HG02571 (cell line): ENCODE results near the gene NTMT1.

Experiments
- ATAC-seq: cut with Tn5 transposase; IDR thresholded peaks from one replicate; pipeline ENCODE4 v1.9.1; 2021; ENCODE audit warnings: mild to moderate bottlenecking, moderate library complexity; ENCODE audit not compliant: unreplicated experiment

NTMT1 gene

DNA sequence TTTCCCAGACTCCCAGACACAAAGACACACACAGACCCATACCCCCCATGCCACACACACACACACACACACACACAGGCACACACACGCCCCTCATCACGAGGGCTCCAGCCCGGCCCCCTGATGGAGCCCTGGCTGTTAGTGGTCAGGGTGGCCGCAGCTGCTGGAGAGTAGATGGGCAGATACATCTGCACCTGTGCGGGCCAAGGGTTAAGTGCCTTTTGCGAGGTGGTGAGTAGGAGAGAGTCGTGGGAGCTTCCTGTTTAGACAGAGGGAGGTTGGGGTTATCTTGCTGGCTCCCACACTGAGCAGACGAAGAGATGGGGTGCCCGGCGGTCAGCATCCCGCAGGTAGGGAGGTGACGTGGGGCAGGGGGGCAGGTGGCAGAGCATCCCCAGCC is 47.6 kb downstream of the NTMT1 start:
- ATAC-seq: no peak

DNA sequence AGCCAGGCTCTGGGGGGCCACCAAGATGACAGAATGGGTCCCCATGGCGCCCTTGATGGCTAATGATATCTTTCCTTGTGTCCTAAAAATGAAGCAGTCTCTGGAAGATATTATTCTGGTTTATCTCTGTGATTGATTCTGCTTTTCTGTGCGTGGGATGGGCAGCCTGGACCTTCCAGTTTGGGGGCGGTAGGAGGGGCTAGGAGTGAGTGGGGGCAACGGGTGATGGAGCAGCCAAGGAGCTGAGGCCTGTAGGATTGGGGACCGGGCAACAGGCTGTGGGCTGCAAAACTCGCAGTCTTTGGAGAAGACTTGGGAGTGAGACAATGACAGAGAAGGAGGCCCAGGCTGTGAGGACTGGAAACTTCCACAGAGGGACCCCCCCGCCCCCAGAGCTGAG is 48.3 kb downstream of the NTMT1 start:
- ATAC-seq: no peak

DNA sequence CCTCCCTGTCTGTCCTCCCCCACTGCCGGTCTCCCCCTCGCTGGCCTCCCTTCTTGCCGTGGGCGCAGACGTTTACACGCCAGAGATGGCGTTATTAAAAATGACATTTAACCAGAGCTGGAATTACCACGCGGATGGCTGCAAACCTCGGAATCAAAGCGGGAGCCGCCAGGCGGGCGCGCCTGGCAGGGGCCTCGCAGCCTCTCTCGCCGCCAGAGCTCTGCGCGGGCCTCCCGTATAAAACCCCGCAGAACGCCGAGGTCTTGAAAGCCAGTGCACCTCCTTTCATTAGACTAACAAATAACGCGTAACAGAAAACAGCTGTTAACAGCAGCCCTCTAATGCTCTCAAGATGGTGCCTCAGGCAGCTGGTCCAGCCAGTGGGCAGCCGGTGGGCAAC is 49.7 kb downstream of the NTMT1 start:
- no peak for ATAC-seq

DNA sequence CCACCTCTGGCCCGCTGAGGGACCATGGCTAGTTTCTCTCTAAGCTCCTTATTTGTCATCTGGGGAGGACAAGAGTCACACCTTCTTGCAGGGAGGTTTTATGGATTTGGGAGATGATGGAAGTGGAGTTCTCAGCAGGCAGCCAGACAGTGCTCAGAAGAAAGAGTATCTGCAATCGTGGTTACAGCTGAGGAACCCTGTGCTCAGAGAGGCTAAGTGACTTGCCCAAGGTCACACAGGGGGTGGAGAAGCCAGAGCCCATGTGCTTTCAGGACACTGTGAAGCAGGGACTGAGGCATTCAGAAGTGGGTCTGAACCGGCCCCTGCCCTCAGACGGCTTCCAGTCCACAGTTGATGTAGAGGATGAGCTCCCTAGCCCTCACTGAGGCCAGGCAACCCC is 50.3 kb downstream of the NTMT1 start:
- no peak for ATAC-seq

DNA sequence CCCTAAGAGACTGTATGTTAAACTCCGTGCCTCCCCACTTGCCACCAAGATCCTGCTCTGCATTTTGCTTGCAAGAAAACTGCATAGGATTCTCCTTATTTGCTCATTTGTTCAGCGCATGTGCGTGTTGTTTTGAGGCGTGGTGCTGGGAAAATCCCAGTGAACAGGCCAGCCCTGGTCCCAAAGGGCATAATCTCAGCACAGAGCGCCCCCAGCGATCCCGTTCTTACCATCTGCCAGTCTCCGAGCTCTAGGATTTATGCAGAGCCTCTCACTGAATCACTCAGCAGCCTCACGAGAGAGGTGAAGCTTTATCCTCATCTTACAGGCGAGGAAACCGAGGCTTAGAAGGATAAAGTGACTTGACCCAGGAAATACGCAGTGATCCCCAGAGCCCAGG is 51.0 kb downstream of the NTMT1 start:
- no peak for ATAC-seq

DNA sequence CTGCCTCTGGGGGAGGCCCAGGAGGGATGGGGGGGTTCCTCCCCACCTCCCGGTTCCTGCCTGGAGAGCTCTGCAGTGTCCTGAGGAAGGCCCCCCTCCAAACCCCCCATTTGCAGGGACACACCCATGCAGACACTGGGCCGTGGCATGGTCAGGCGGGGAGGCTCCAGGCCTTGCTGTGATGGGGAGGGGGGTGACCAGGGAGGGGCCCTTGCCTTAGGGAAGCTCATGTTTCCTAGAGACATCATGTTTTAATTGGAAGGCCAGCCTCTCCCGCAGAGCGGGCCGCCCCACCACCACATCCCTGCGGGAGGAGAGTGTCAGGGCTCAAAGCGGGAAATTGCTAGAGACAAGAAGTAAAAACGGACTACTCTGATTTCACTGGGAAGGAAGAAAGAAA is 51.5 kb downstream of the NTMT1 start:
- ATAC-seq: no peak

DNA sequence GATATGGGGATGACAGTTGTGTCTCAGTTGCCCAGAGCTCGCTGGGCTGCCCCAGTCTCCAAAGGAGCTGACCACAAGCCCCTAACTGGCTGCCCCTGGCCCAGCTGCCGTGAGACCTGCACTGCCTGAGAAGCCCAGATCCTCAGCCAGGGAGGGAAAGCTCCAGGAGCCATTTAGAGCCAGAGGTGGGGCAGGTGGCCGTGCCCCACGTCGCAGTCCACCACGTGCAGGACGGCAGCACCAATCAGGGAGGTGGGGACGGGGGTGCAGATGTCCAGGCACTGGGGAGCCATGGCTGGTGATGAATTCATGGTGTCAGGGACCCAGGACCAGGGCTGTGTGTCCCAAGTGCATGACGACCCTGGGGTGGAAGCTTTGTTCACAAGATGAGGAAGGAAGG is 52.9 kb downstream of the NTMT1 start:
- no peak for ATAC-seq

DNA sequence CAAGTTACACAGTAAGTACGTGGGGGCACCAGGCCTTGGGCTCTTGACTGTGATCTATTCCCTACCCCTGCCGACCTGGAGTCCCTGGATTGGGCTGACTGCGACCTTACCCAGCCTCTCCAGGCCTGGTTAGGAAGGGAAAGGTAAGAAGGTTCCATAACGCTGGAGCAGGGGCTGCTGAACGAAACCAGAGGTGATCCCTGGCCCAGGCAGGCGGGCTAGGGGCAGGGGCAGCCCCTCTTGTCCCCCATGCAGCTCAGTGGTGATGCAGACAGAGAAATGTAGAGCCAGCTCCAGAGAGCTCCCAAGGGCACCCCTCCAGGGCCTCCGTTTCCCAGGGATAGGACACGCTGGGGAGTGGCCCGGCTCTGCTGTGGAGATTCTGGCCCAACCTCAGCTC is 53.6 kb downstream of the NTMT1 start:
- ATAC-seq: no peak

DNA sequence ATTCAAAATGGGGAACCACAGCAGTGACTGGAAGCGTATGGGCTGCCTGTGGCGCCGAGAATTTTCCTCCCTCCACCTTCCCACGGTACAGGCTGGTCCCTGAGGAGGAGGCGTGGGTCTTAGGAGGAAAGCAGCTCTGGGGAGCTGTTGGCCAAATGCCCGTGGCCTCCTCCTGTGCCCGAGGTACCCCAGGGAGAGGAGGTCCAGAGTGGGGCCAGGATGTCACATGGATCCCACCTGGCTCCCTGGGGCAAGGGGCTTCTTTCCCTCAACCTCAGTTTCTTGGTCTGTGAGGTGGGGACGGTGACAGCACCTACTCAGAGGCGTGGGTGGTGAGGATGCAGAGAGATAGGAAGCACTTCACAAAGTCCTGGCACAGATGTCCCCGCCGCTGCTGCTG is 56.0 kb downstream of the NTMT1 start:
- no peak for ATAC-seq

DNA sequence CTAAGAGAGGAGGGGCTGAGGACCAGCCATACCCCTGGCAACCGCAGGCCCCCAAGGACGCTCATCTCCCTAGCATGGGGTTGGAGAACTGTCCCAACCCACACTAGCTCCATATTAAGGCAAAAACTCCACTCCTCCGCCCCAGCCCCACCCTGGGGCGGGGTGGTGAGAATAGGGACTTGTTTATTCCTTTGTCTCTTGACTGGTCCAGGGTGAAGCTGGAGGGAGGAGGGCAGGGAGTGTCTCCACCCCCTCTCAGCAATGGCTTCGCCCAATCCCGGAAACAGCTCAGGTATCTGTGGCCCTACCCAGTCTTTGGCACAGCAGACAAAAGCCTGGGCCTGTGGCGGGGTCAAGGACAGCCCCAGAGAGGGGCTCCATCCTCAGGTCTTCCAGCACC is 56.4 kb downstream of the NTMT1 start:
- no peak for ATAC-seq

DNA sequence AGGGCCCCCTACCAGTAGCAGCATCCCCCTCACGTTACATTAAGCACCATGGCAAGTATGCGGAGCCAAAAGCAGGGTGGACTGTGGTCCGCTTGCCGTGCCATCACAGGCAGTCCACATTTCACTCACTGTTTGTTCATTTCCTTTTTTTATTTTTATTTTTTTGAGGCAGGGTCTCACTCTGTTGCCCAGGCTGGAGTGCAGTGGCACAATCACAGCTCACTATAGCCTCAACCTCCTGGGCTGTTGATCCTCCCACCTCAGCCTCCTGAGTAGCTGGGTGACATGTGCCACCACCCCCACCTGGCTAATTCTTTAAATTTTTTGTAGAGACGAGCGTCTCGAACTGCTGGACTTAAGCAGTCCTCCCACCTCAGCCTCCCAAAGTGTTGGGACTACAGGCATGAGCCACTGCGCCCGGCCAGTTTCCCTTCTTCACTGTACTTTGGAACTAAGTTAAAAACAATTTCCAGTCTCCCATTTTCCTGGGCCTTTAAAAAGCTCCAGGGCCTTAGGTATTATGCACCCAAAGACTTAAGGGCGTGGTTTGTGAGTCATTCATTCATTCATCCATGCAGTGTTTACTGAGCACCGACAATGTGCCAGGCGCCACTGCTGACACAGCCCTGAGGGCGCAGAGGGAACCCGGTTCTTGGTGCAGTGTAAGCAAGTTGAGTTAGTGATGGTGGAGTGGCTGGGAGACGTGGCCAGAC is 59.4 kb downstream of the NTMT1 start:
- no peak for ATAC-seq
